ENCODE data around the gene ENTREP3.

- TF ChIP-seq, protein P1, sequence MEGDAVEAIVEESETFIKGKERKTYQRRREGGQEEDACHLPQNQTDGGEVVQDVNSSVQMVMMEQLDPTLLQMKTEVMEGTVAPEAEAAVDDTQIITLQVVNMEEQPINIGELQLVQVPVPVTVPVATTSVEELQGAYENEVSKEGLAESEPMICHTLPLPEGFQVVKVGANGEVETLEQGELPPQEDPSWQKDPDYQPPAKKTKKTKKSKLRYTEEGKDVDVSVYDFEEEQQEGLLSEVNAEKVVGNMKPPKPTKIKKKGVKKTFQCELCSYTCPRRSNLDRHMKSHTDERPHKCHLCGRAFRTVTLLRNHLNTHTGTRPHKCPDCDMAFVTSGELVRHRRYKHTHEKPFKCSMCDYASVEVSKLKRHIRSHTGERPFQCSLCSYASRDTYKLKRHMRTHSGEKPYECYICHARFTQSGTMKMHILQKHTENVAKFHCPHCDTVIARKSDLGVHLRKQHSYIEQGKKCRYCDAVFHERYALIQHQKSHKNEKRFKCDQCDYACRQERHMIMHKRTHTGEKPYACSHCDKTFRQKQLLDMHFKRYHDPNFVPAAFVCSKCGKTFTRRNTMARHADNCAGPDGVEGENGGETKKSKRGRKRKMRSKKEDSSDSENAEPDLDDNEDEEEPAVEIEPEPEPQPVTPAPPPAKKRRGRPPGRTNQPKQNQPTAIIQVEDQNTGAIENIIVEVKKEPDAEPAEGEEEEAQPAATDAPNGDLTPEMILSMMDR (IDR thresholded peaks at IDR 0.05), result no peak
- TF ChIP-seq POLR2A (IDR thresholded peaks at IDR 0.05), result no peak
These were observed 18.8 kb downstream of the ENTREP3 start for GRCh38 chr1:155236451-155236850.

Data from ovary (tissue), 3 donors.